Nephron (organoid): ENCODE data around the gene SH3BGRL2.

Experiments
- H3K27ac Mint-ChIP-seq, 3 experiments: 2 replicates each; pipeline ENCODE4 v1.8.0; 2020; ENCODE audit warnings: mixed read lengths in 3 of 3, mild to moderate bottlenecking in 2 of 3, moderate library complexity in 1 of 3
- H3K27me3 Mint-ChIP-seq: 2 replicates; pipeline ENCODE4 v1.8.0; 2021; ENCODE audit warnings: low read depth, mild to moderate bottlenecking, moderate library complexity, mixed read lengths
- H3K36me3 Mint-ChIP-seq: 2 replicates; pipeline ENCODE4 v1.8.0; 2020; ENCODE audit warnings: low read depth, mixed read lengths
- H3K4me1 Mint-ChIP-seq: 2 replicates; pipeline ENCODE4 v1.8.0; 2020; ENCODE audit warnings: mixed read lengths
- H3K4me3 Mint-ChIP-seq, 3 experiments: 2 replicates each; pipeline ENCODE4 v1.8.0; 2020; ENCODE audit warnings: mild to moderate bottlenecking in 3 of 3, mixed read lengths in 3 of 3, moderate library complexity in 2 of 3
- H3K9me3 Mint-ChIP-seq: 2 replicates; pipeline ENCODE4 v1.8.0; 2020; ENCODE audit warnings: mixed read lengths
- TF ChIP-seq, protein P1 (sequence below), 3 experiments: fragments of 200-600 bp; sonication (generic); IDR thresholded peaks; one replicate each; pipeline ENCODE4 v1.5.0; 2021; ENCODE audit warnings: antibody characterized with exemption in 3 of 3; ENCODE audit not compliant: unreplicated experiment in 3 of 3

SH3BGRL2 gene

DNA sequence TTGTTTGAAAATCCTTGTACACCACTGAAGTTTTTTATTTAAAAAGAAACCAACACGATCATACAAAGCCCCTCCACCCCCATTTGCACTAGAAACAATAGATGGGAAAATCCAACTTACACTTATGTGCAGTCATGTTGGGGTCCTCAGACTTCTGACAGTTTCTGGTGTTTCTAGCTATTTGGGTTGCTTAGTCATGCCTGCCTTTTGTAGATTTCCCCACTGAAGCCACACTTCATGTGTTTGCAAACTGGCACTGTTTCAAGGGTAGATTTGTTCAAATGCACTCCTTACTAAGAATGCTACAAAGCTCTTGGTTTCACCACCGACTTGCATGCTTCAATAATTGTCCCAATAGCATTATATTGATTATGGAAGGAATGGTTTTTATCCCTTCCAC, 1.5 kb downstream of the SH3BGRL2 start:
- TF ChIP-seq, protein P1, sequence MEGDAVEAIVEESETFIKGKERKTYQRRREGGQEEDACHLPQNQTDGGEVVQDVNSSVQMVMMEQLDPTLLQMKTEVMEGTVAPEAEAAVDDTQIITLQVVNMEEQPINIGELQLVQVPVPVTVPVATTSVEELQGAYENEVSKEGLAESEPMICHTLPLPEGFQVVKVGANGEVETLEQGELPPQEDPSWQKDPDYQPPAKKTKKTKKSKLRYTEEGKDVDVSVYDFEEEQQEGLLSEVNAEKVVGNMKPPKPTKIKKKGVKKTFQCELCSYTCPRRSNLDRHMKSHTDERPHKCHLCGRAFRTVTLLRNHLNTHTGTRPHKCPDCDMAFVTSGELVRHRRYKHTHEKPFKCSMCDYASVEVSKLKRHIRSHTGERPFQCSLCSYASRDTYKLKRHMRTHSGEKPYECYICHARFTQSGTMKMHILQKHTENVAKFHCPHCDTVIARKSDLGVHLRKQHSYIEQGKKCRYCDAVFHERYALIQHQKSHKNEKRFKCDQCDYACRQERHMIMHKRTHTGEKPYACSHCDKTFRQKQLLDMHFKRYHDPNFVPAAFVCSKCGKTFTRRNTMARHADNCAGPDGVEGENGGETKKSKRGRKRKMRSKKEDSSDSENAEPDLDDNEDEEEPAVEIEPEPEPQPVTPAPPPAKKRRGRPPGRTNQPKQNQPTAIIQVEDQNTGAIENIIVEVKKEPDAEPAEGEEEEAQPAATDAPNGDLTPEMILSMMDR (IDR thresholded peaks at IDR 0.05; ENCODE audit: unreplicated experiment in 3 of 3): no peak
- Mint-ChIP-seq H3K27ac (no peak overlapping the region), H3K36me3 (no peaks in the 10 kb centered on the region), H3K4me1 (peaks cover 19% of the 10 kb centered on the region), H3K9me3 (no peaks in the 10 kb centered on the region), H3K27me3 (peaks cover 15% of the 10 kb centered on the region), H3K4me3 (peak overlapping the region; percentile 75 to 93 (median 93))

DNA sequence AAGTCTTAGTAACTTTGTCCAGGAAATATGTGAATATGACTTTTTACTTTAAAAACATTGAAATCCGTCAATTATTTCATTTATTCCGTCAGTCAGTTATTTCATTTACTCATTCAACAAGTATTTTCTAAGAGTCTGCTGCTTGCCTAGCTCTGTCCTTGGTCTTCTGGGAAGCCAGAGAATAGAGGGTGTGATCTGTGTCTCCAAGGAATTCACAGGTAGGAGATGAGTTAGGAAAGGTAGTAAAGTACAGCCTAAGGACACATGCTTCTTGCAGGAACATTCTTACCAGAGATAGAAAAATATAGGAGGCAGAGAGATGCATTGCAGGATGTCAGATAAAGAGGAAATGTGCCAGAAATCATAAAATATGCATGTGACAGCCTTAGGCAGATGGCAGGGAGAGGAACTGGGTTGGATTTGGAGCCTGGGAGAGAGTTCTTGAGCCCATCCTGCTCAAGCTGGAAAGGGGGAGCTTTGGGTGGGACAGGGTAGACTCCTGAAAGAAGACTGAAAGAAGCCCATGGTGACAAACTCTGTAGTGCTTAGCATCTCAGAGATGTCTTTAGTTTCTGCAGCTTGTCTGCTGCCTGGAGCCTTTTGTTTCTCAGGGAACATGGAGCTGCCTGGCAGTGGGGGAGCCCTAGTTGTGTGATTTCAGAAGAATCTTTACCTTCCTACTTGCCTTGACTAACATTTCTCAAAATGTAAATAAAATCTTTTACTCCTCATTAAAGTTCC, 3.5 kb downstream of the SH3BGRL2 start:
- peaks cover 8% of the 10 kb centered on the region for H3K27me3 Mint-ChIP-seq
- no peaks in the 10 kb centered on the region for H3K9me3 Mint-ChIP-seq
- no peaks in the 10 kb centered on the region for H3K36me3 Mint-ChIP-seq
- peaks cover 19% of the 10 kb centered on the region for H3K4me1 Mint-ChIP-seq
- no peak overlapping the region for H3K27ac Mint-ChIP-seq
- TF ChIP-seq, protein P1 (IDR thresholded peaks at IDR 0.05; ENCODE audit: unreplicated experiment in 3 of 3): no peak
- peak overlapping the region in 1 of 3 experiments; percentile 50 for H3K4me3 Mint-ChIP-seq

DNA sequence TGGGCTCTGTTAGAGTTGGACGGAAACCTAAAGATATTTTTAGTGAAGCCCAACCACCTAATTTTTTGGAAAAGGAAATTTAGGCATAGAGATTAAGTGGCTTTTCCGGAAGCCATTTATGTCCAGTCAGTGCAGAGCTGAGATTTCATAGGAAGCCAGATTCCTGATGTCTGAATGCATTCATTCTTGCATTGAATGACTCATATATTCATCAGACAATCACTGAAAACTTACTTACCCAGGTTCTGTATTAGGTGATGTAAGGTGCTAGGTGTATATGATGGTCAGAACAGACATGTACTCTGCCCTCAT, 4.1 kb downstream of the SH3BGRL2 start:
- no peak overlapping the region for H3K4me3 Mint-ChIP-seq
- no peaks in the 10 kb centered on the region for H3K36me3 Mint-ChIP-seq
- H3K4me1 Mint-ChIP-seq: peaks cover 22% of the 10 kb centered on the region
- H3K27me3 Mint-ChIP-seq: peaks cover 8% of the 10 kb centered on the region
- TF ChIP-seq, protein P1 (IDR thresholded peaks at IDR 0.05; ENCODE audit: unreplicated experiment in 3 of 3): no peak
- no peaks in the 10 kb centered on the region for H3K9me3 Mint-ChIP-seq
- no peak overlapping the region for H3K27ac Mint-ChIP-seq

DNA sequence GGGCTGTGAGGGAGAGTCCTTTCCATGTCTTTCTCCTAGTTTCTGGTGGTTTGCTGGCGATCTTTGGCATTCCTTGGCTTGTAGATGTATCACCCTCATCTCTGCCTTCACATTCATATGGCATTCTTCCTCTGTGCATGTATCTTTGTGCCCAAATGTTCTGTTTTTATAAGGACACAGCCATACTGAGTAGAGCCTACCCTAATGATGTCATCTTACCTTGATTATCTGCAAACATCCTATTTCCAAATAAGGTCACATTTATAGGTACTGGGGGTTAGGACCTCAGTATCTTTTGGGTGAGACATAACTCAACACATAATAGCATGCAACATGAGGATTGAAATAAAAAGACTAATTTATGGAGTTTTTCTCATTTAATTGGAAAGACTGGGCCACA, 5.5 kb downstream of the SH3BGRL2 start:
- no peak overlapping the region for H3K27ac Mint-ChIP-seq
- H3K9me3 Mint-ChIP-seq: no peaks in the 10 kb centered on the region
- peaks cover 21% of the 10 kb centered on the region for H3K4me1 Mint-ChIP-seq
- H3K36me3 Mint-ChIP-seq: no peaks in the 10 kb centered on the region
- TF ChIP-seq, protein P1 (IDR thresholded peaks at IDR 0.05; ENCODE audit: unreplicated experiment in 3 of 3): no peak
- H3K4me3 Mint-ChIP-seq: no peak overlapping the region
- no peaks in the 10 kb centered on the region for H3K27me3 Mint-ChIP-seq

DNA sequence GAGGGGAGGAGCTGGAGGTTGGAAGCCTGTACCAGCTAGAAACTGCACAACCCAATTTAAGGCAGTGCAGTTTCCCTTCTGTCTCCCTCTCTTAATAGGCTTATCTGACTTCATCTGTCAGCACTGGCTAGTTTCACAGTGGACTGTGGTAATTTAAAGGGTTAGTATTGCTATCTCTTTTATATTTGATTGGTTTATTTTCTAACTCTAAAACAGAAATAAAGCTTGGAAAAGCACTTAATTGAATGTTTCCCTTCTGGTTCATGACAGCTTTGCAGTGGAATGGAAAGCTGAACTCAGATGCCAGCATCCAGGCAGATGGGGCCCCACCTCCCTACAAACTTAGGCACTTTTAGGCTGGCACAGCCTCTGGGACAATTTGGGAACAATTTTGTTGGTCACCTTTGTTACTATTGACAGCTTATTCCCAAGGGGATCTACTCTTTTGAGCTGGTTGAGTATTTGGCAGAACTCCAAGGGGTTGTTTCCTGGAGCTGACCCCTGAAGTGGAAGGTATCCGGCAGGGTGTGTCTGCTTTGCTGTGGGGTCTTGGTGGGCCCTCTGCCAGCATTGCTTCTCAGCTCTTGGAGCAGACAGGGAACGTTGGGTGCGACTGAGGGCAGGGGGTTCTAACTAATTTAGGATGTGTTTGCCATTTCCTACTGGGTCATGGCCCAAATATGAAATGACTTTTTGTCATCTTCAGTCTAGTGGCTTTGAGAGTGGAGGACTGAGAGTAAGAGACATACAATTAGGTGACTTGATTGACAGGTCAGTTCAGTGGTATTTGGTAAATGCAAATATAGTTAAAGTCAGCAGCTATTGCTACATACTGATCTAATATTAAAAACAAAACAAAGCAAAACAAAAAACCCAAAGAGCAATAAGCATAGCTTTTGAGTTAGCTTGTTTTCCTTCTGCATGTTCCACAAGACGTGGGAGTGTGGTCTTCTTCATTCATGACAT, 9.3 kb downstream of the SH3BGRL2 start:
- Mint-ChIP-seq H3K4me3 (no peak overlapping the region), H3K9me3 (no peaks in the 10 kb centered on the region), H3K27me3 (no peaks in the 10 kb centered on the region), H3K36me3 (no peaks in the 10 kb centered on the region), H3K27ac (peak overlapping the region in 2 of 3 experiments; percentile 12 to 86), H3K4me1 (peaks cover 12% of the 10 kb centered on the region)
- TF ChIP-seq, protein P1 (IDR thresholded peaks at IDR 0.05; ENCODE audit: unreplicated experiment in 3 of 3): no peak
